Suprapubic skin (tissue), 4 donors: Measurements from ENCODE around the gene NTN1. TPM values are rescaled to one million over a fixed set of nuclear protein-coding genes. Genes with fewer than 3 reads are reported as not detected.
A peak's percentile ranks its signal among the peaks of the same experiment; 100 is the strongest.

ENCODE experiments used
- DNase-seq, 2 donors: peaks; one replicate each; pipeline ENCODE4 v3.0.0-alpha.2; 2019; ENCODE audit warnings: low spot score in 2 of 2
- H3K27ac ChIP-seq: fragments of 200-600 bp; sonication (generic); one replicate; pipeline ENCODE4 v1.5.1; 2019
- H3K27me3 ChIP-seq: fragments of 200-600 bp; sonication (generic); one replicate; pipeline ENCODE4 v1.5.1; 2019
- H3K36me3 ChIP-seq: fragments of 200-600 bp; sonication (generic); one replicate; pipeline ENCODE4 v1.5.1; 2019
- H3K4me1 ChIP-seq: fragments of 200-600 bp; sonication (generic); one replicate; pipeline ENCODE4 v1.5.1; 2019
- H3K4me3 ChIP-seq: fragments of 200-600 bp; sonication (generic); one replicate; pipeline ENCODE4 v1.5.1; 2019; ENCODE audit warnings: mild to moderate bottlenecking
- H3K9me3 ChIP-seq: fragments of 200-600 bp; sonication (generic); one replicate; pipeline ENCODE4 v1.5.1; 2019
- EP300 ChIP-seq: sonication (generic); formaldehyde crosslinking; IDR thresholded peaks from one replicate; pipeline ENCODE4 v1.6.1; 2017; ENCODE audit warnings: antibody characterized with exemption
- POLR2A ChIP-seq, 2 donors: fragments of 450-650 bp; IDR thresholded peaks; one replicate each; pipeline ENCODE4 v1.6.1; 2017; ENCODE audit warnings: antibody characterized with exemption in 2 of 2, mild to moderate bottlenecking in 2 of 2, moderate library complexity in 2 of 2
- POLR2AphosphoS5 ChIP-seq, 3 donors: sonication (generic); formaldehyde crosslinking; IDR thresholded peaks; one replicate each; pipeline ENCODE4 v1.6.1; 2017; ENCODE audit warnings: antibody characterized with exemption in 3 of 3
- WGBS: methylation state at CpG from one replicate; pipeline ENCODE4 v1.1.5; 2018; 5-methylcytosine and 5-hydroxymethylcytosine counted together
- total RNA-seq, 4 donors: library from RNA; depleted of rRNA; stranded (reverse); fragments of >200 nt; gene quantifications; one replicate each; pipeline ENCODE4 v1.1.0, GENCODE V29; 2016
- TF ChIP-seq, protein P1 (sequence below), 2 donors: fragments of 200-600 bp in 1 of 2; fragments of 450-650 bp in 1 of 2; sonication (generic) in 1 of 2; IDR thresholded peaks; one replicate each; pipeline ENCODE4 v1.5.1; 2016 to 2019; ENCODE audit warnings: antibody characterized with exemption in 2 of 2, mild to moderate bottlenecking in 1 of 2, moderate library complexity in 1 of 2

The NTN1 gene
- total RNA-seq, 4 donors from 2014 or later: 2.4 to 5.9 (median 3.4) TPM

DNA sequence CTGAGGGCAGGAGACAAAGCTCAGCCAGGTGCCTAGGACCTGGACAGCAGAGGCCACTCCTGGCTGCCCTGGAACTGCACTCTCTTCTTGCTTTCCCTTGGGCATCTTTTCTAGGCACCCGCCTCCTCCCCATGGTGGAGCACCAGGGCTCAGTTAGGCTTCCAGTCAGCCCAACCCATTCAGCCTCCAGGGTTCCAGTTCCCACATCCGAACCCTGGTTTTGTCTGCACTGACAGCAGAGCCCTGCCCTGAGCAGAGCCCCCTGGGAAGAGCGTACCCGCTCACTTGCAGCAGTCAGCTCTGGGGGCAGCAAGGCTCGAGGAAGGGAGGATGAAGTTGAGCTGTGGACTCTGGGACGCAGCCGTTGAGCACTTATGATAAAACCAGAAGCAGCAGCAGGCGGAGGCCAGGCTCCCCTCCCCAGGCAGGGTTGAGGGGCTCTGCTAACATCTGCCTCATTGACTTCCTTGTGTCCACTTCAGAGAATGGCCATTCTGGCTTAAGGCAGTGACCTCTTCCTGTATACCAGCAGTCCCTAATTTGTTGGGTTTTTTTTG lies 213.2 kb downstream of the NTN1 start:
- no peaks in the 10 kb centered on the region for H3K27me3 ChIP-seq
- no peaks in the 10 kb centered on the region for H3K36me3 ChIP-seq
- no peaks in the 10 kb centered on the region for H3K9me3 ChIP-seq
- 80% methylated on average over 8 of the region's 8 CpGs for WGBS
- H3K4me1 ChIP-seq: peaks cover 22% of the 10 kb centered on the region
- TF ChIP-seq, protein P1, sequence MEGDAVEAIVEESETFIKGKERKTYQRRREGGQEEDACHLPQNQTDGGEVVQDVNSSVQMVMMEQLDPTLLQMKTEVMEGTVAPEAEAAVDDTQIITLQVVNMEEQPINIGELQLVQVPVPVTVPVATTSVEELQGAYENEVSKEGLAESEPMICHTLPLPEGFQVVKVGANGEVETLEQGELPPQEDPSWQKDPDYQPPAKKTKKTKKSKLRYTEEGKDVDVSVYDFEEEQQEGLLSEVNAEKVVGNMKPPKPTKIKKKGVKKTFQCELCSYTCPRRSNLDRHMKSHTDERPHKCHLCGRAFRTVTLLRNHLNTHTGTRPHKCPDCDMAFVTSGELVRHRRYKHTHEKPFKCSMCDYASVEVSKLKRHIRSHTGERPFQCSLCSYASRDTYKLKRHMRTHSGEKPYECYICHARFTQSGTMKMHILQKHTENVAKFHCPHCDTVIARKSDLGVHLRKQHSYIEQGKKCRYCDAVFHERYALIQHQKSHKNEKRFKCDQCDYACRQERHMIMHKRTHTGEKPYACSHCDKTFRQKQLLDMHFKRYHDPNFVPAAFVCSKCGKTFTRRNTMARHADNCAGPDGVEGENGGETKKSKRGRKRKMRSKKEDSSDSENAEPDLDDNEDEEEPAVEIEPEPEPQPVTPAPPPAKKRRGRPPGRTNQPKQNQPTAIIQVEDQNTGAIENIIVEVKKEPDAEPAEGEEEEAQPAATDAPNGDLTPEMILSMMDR (IDR thresholded peaks at IDR 0.05): no peak
- no peak for TF ChIP-seq POLR2A (IDR thresholded peaks at IDR 0.05)
- TF ChIP-seq POLR2AphosphoS5 (IDR thresholded peaks at IDR 0.05): no peak
- TF ChIP-seq EP300: no peak
- no peak overlapping the region for H3K4me3 ChIP-seq
- no peak overlapping the region for H3K27ac ChIP-seq
- DNase-seq: no peak

DNA sequence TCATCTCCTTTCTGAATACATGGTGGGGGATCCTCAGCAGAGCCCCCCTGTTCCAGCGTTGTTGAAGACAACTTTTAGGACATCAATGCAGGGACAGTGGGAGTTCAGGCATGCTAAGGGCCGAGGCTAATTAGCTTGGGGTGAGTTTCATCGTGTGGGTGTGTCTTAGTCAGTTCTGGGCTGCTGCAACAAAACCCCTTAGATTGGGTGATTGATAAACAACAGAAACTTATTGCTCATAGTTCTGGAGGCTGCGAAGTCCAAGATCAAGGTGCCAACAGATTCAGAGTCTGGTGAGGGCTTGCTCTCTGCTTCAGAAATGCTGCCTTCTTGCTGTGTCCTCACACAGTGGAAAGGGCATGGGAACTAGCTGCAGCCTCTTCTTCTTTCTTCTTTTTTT lies 214.0 kb downstream of the NTN1 start:
- Histone ChIP-seq H3K27me3 (no peaks in the 10 kb centered on the region), H3K36me3 (no peaks in the 10 kb centered on the region), H3K27ac (no peak overlapping the region), H3K4me3 (no peak overlapping the region), H3K4me1 (peaks cover 22% of the 10 kb centered on the region), H3K9me3 (no peaks in the 10 kb centered on the region)
- 68% methylated on average over 4 of the region's 4 CpGs for WGBS
- TF ChIP-seq POLR2A (IDR thresholded peaks at IDR 0.05) (no peak), POLR2AphosphoS5 (IDR thresholded peaks at IDR 0.05) (no peak), EP300 (no peak)
- TF ChIP-seq, protein P1 (IDR thresholded peaks at IDR 0.05): no peak
- no peak for DNase-seq

DNA sequence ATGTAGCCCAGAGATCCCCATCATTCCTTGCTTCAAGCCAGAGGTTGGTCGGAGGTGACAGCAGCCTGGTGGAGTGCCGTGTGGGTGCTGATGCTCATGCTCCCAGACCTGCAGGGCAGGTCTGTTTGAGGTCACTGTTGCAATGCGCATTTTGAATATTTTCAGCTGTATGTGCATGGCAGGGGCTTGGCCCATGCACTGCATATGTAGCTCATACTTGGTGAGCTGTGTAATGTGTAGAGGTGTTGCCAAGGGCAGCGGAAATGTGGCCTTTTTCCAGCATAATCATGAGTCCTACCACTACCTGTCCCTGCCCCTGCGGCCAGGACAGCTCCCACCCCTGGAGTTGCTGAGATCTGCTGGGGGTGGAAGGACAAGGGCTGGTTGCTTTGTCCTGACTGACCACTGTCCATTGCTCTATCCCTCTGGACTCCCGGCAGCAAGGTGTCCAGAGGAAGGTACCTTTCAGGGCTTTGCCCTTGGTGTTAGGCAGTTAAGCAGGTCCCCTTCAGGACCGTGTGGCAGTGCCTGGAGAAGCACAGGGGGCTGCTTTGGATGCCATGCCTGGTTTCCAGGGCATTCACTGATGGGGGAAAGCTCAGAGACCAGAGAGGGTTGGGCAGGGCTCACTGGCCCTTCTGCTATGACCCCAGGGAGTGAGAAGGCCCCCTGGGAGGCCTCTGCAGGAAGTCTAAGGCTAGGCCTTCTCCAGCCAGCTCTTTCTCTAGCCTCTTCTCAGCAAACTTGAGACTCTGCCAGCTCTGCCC lies 215.2 kb downstream of the NTN1 start:
- Histone ChIP-seq H3K27me3 (no peaks in the 10 kb centered on the region), H3K4me1 (peaks cover 34% of the 10 kb centered on the region), H3K27ac (no peak overlapping the region), H3K36me3 (no peaks in the 10 kb centered on the region), H3K4me3 (no peak overlapping the region), H3K9me3 (no peaks in the 10 kb centered on the region)
- no peak for TF ChIP-seq POLR2A (IDR thresholded peaks at IDR 0.05)
- WGBS: 69% methylated on average over 5 of the region's 7 CpGs
- DNase-seq: no peak

DNA sequence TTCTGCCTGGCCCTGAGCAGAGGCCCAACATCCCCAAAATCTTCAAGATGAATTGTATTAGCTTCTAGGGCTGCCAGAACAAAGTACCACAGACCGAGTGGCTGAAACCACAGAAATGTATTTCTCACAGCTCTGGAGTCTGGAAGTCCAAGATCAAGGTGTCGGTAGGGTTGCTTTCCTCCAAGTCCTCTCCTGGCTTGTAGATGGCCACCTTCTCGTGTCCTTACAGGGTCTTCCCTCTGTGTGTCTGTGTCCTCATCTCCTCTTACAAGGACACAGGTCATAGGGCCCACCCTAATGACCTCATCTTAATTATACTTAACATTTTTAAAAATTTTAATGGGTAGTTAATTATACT lies 215.7 kb downstream of the NTN1 start:
- no peaks in the 10 kb centered on the region for H3K36me3 ChIP-seq
- H3K4me3 ChIP-seq: no peak overlapping the region
- H3K4me1 ChIP-seq: peaks cover 36% of the 10 kb centered on the region
- H3K27me3 ChIP-seq: no peaks in the 10 kb centered on the region
- no peak overlapping the region for H3K27ac ChIP-seq
- TF ChIP-seq POLR2AphosphoS5 (IDR thresholded peaks at IDR 0.05): no peak
- TF ChIP-seq, protein P1 (IDR thresholded peaks at IDR 0.05): no peak
- TF ChIP-seq EP300: no peak
- no peak for TF ChIP-seq POLR2A (IDR thresholded peaks at IDR 0.05)
- DNase-seq: no peak
- WGBS: 96% methylated on average over 3 of the region's 3 CpGs
- H3K9me3 ChIP-seq: no peaks in the 10 kb centered on the region

DNA sequence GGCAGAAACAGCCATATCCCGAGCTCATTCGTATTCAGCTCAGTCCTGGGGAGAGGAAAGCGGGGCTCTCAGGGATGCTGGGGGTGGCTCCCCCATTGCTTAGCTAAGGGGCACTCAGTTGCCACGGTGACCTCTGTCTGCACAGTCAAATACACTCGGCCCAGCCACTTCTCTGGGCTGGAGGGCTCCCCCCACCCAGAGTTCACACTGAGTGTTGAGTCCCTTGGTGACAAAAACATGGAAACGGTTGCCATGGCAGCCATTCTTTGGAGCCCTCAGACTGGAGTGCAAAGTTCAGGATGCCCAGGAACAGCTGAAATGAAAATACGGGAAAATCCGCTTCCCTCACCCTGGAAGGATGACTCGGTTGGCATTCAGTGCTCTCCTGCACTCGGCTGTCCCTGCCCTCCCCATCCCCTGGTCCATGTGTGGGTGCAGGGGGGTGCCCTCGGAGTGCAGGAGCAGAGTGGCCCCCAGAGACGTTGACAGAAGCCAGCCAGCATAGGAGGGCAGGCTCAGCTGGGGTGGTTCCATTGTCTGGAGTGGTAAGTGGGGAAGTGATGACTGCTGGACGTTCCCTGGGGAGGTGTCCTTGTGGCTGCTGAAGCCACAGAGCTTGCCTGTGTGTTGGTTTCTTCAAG lies 216.5 kb downstream of the NTN1 start:
- Histone ChIP-seq H3K27me3 (no peaks in the 10 kb centered on the region), H3K27ac (no peak overlapping the region), H3K9me3 (no peaks in the 10 kb centered on the region), H3K36me3 (no peaks in the 10 kb centered on the region), H3K4me1 (peaks cover 42% of the 10 kb centered on the region), H3K4me3 (no peak overlapping the region)
- no peak for TF ChIP-seq POLR2A (IDR thresholded peaks at IDR 0.05)
- TF ChIP-seq, protein P1 (IDR thresholded peaks at IDR 0.05): no peak
- no peak for TF ChIP-seq POLR2AphosphoS5 (IDR thresholded peaks at IDR 0.05)
- no peak for TF ChIP-seq EP300
- peak in 1 of 2 donors; percentile 64 for DNase-seq
- 94% methylated on average over 5 of the region's 13 CpGs for WGBS
